HG03442 (cell line): ENCODE measurements around the gene RARS2.
A peak's percentile ranks its signal among the peaks of the same experiment; 100 is the strongest.

ENCODE experiments used
- ATAC-seq: cut with Tn5 transposase; IDR thresholded peaks from one replicate; pipeline ENCODE4 v1.9.1; 2021; ENCODE audit warnings: mild to moderate bottlenecking, moderate library complexity; ENCODE audit not compliant: unreplicated experiment

RARS2 gene

GRCh38 chr6:87574237-87574804 is 15.5 kb downstream of the RARS2 start:
- ATAC-seq: no peak

DNA sequence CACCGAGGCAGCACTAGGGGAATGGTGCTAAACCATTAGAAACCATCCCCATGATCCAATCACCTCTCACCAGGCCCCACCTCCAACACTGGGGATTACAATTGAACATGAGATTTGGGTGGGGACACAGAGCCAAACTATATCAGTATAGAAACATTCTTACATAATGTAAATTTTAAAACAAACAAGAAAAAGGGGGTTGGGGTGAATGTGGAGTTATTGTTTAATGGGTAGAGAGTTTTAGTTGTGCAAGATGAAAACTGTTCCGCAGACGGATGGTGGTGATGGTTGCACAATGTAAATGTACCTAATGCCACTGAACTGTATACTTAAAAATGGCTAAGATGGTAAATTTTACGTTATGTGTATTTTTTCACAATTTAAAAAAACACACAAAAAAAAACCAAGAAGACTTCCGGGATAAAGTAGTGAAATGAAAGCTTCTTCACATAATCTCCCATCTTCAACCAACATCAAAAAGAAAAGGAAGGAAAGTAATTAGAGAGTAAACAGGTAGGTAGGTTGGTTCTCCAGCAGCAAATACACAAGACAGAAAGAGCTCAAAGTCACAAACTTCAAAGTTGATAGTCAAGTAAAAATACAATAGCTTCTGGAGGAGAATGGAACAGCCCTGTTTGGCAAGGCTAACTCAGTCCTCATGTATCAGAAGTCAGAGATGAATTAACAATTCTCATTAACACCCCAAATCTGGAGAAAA is 16.3 kb downstream of the RARS2 start:
- no peak for ATAC-seq

DNA sequence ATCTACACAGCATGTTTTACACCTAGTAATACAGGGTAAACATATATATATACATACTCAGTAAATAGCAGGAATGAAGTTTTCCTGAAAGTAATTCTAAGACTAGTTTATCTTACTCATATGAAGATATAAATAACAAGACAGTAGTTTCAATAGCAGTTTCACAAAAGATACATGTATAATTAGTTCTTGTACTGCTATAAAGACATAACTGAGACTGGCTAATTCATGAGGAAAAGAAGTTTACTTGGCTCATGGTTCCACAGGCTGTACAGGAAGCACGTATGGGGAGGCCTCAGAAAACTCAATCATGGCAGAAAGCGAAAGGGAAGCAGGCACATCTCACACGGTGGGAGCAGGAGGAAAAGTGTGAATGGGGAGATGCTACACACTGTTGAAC is 16.9 kb downstream of the RARS2 start:
- ATAC-seq: peak; percentile 62

DNA sequence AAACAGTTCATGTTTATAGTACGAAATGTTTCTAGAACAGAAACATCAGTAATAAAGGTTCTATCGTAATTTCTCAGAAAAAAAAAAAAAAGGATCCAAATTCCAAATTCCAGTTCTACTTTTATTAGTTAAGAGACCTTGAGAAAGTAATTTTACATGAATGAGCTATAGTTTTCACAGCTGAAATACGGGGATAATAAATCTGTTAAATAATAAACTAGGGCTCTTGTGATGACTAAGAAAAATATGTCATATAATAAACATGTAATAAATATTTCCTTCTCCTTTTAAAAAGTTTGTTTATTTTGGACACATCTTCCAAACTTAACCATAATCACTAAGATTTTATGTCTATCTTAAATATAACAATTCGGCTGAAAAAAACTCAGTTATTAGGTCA is 17.8 kb downstream of the RARS2 start:
- no peak for ATAC-seq

DNA sequence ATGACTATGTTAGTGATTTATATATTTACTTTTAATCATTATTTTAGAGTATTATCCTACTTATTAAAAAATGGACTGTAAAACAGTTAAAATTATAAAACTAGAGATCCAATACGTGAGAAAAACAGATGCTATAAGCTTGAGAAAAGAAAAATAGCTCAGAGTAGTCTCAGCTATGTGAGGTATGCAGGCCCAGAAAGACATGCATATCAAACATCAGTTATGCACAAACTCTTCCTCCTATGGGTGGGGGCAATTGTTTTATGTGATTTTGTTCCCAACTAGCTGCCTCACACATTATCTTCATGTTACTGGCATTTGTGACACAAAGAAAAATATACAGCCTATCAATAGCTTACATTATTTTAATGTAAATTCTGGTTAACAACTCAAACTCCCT is 28.8 kb downstream of the RARS2 start:
- no peak for ATAC-seq

- no peak for ATAC-seq
These were observed 31.3 kb downstream of the RARS2 start for GRCh38 chr6:87558446-87558845.

- no peak for ATAC-seq
These were observed 34.3 kb downstream of the RARS2 start for GRCh38 chr6:87555506-87555905.

GRCh38 chr6:87553159-87553765 is 36.5 kb downstream of the RARS2 start:
- ATAC-seq: no peak

- no peak for ATAC-seq
These were observed 38.0 kb downstream of the RARS2 start for GRCh38 chr6:87551799-87552198.

DNA sequence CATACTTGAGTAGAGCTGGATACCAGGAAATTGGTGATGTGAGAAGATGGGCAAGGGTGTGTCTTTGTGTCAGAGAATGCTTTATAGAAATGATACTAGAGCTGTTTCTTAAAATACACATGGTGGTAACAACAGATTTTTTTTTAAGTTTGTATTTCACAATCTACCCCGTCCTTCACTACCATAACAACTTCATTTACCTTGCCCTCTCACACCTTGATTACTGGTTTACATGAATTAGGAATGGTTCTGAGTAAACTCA is 45.4 kb downstream of the RARS2 start:
- ATAC-seq: no peak

DNA sequence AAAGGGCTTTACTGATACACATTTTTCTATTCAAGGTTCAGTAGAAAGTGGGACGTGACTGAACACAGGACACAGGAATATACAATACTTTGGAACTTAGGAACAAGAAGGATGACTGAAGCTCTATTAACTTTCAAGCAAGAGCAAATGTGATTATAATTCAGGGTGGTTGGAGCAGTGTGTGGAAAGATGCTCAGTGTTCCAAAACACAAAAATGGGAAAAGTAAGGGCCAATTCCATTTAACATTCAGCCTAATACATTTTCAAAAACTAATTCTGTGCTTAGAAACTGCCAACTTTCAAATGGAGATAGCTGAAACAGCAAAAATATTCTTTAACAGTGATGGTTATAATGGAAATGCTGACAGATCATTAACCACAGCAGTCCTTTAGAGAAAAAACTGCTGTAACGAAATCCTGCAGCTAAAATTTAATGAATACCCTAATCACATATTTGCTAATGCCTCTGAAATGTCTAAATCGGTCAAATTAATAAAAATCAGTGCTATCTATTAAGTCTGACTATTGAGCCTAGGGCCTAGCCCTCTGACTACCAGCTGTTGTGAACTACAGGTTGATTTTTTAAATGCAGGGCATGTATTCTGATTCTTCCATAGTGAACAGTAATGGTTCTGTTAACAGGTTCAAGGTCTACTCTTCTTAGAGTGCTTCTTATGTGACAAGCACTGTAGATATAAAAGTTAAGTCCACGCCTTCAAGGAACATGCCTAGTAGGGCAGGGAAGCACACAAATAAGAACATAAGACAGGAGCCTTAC is 45.9 kb downstream of the RARS2 start:
- ATAC-seq: no peak

DNA sequence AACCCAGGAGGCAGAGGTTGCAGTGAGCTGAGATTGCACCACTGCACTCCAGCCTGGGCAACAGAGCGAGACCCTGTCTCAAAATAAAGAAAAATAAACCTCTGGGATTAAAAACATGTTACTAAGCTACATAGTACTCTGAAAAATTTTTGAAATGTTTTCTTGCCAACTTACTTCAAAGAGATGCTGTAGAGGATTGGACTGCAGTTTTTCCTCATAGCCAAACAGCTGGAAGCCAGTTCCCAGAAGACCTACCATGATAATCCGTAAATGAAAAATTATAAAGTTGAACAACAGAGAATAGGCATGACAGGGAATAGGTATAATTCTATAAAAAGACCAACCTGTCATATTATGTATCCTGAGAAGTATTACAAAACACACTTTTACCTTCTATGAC is 48.0 kb downstream of the RARS2 start:
- ATAC-seq: no peak

DNA sequence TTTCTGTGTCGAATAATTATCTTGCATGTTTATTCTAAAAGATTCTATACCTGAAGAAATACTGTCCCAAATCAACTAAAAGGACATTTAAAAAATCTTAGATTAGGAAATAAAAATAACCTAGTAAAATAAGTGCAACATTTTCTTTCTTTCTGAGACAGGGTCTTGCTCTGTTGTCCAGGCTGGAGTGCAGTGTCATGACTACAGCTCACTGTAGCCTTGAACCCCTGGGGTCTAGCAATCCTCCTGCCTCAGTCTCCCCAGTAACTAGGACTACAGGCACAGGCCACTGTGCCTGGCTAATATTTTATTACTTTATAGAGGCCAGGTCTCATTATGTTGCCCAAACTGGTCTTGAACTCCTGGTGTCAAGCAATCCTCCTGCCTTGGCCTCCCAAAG is 48.7 kb downstream of the RARS2 start:
- ATAC-seq: no peak

GRCh38 chr6:87540539-87540938 is 49.2 kb downstream of the RARS2 start:
- ATAC-seq: no peak

DNA sequence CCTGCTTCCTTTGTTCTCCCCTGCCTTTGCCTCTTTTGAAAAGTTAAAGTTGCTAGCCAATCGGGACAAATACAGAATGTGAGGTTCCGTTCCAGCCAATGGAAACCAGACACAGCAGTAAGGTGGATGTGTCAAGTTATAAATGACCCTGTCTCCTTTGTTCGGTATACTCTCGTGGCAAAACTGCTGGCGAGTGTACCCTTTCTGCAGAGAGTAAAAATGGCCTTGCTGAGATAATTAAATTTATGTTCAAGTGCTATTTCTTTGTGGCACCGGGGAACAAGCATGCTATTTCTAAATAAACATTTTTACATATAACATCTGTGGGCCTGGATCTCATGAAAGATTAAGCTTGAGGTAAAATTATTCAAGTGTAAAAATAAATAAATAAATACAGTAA is 50.2 kb downstream of the RARS2 start:
- no peak for ATAC-seq

GRCh38 chr6:87538510-87539260 is 51.1 kb downstream of the RARS2 start:
- no peak for ATAC-seq

DNA sequence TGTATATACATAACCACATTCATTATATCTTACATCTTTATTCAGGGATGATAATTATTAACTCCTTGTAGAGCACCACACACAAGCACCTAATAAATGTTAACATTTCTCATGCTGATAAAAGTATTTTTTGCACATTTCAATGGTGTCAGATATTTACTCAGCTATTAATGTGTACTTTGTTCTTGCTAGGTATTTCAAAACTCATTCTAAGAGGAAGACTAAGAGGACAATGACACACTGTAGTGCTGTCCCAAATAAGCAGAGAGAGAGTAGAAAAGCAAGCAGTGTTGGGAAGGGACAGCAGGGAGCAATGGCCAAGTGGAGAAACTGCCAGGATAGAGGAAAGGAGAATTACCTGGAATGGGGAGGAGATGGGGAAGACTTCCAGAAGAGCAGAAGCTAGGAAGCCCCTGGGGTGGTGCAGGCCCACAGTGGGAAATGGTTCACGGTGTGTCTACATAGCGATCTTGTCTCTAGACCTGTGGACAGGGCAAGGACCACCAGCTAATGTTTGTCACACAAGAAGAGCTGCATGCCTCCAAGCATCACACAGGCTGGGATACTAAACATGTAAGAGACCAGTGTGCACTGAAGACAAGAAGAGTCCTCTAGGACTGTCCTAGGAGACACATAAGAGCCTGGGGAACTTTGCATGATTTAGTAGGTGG is 55.3 kb downstream of the RARS2 start:
- ATAC-seq: no peak

GRCh38 chr6:87529221-87529620 is 60.6 kb downstream of the RARS2 start:
- no peak for ATAC-seq

DNA sequence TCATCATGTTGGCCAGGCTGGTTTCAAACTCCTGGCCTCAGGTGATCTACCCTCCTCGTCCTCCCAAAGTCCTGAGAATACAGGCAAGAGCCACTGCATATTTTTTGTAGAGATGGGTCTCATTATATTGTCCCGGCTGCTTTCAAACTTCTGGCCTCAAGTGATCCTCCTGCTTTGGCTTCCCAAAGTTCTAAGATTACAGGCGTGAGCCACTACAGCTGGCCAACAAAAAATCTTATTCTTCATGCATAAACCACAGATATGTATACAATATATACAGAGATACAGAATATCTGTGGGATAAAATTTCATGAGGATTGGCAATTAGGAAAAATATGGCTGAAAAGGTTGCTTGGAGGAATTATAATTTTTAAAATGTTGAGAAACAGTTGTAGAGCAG is 67.1 kb downstream of the RARS2 start:
- ATAC-seq: no peak

- no peak for ATAC-seq
These were observed 71.3 kb downstream of the RARS2 start for GRCh38 chr6:87518453-87518852.

GRCh38 chr6:87514831-87515230 is 75.0 kb downstream of the RARS2 start:
- no peak for ATAC-seq
